GM12878 (cell line): Measurements from ENCODE around the gene PCK1.

Experiments
- CTCF ChIP-seq, 3 experiments: IDR thresholded peaks in 2 of 3; conservative IDR thresholded peaks in 1 of 3; 2 replicates each; pipeline ENCODE4 v1.5.1; 2011; ENCODE audit warnings: low read depth in 3 of 3, low read length in 3 of 3, mild to moderate bottlenecking in 3 of 3, control low read depth in 2 of 3, moderate library complexity in 2 of 3, inconsistent platforms in 1 of 3, mixed read lengths in 1 of 3; ENCODE audit not compliant: control insufficient read depth in 2 of 3, insufficient read depth in 1 of 3; ENCODE audit errors: extremely low read depth in 1 of 3
- IKZF1 ChIP-seq: fragments of 450-650 bp; conservative IDR thresholded peaks from 2 replicates; pipeline ENCODE4 v1.6.1; 2017; ENCODE audit warnings: antibody characterized with exemption, mild to moderate bottlenecking
- NR2C2 ChIP-seq: IDR thresholded peaks from 2 replicates; pipeline ENCODE4 v1.6.1; 2011; ENCODE audit warnings: borderline replicate concordance, low read depth; ENCODE audit not compliant: control insufficient read depth, insufficient read length
- RCOR1 ChIP-seq: conservative IDR thresholded peaks from 2 replicates; pipeline ENCODE4 v1.6.1; 2012; ENCODE audit warnings: low read depth, low read length, improper control_type of control experiment
- TF ChIP-seq, protein P1 (sequence below): IDR thresholded peaks from 2 replicates; pipeline ENCODE4 v1.6.1; 2012; ENCODE audit warnings: low read depth, low read length, improper control_type of control experiment
- TF ChIP-seq, protein P2 (sequence below): fragments of 450-650 bp; IDR thresholded peaks from 2 replicates; pipeline ENCODE4 v1.6.1; 2017; ENCODE audit warnings: mild to moderate bottlenecking, low read depth, inconsistent platforms; ENCODE audit not compliant: poor library complexity, severe bottlenecking
- TF ChIP-seq, protein P3 (sequence below): IDR thresholded peaks from 2 replicates; pipeline ENCODE4 v1.6.1; 2012; ENCODE audit warnings: low read depth, low read length, improper control_type of control experiment

GRCh38 chr20:57530327-57530981 is 30.5 kb upstream of the PCK1 start:
- no peak for TF ChIP-seq IKZF1
- TF ChIP-seq, protein P1, sequence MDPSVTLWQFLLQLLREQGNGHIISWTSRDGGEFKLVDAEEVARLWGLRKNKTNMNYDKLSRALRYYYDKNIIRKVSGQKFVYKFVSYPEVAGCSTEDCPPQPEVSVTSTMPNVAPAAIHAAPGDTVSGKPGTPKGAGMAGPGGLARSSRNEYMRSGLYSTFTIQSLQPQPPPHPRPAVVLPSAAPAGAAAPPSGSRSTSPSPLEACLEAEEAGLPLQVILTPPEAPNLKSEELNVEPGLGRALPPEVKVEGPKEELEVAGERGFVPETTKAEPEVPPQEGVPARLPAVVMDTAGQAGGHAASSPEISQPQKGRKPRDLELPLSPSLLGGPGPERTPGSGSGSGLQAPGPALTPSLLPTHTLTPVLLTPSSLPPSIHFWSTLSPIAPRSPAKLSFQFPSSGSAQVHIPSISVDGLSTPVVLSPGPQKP: no peak
- TF ChIP-seq NR2C2: no peak
- TF ChIP-seq, protein P2, sequence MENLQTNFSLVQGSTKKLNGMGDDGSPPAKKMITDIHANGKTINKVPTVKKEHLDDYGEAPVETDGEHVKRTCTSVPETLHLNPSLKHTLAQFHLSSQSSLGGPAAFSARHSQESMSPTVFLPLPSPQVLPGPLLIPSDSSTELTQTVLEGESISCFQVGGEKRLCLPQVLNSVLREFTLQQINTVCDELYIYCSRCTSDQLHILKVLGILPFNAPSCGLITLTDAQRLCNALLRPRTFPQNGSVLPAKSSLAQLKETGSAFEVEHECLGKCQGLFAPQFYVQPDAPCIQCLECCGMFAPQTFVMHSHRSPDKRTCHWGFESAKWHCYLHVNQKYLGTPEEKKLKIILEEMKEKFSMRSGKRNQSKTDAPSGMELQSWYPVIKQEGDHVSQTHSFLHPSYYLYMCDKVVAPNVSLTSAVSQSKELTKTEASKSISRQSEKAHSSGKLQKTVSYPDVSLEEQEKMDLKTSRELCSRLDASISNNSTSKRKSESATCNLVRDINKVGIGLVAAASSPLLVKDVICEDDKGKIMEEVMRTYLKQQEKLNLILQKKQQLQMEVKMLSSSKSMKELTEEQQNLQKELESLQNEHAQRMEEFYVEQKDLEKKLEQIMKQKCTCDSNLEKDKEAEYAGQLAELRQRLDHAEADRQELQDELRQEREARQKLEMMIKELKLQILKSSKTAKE: no peak
- no peak for TF ChIP-seq CTCF (IDR thresholded peaks at IDR 0.05 in 2 of 3, conservative IDR thresholded peaks at IDR 0.05 in 1 of 3; ENCODE audit: control insufficient read depth in 2 of 3, extremely low read depth in 1 of 3, insufficient read depth in 1 of 3, low read depth in 3 of 3, low read length in 3 of 3)
- TF ChIP-seq, protein P3, sequence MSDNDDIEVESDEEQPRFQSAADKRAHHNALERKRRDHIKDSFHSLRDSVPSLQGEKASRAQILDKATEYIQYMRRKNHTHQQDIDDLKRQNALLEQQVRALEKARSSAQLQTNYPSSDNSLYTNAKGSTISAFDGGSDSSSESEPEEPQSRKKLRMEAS: no peak
- TF ChIP-seq RCOR1: no peak
